Mucosa of descending colon (tissue), 3 donors: Measurements from ENCODE around the gene VMP1. TPM values are rescaled to one million over a fixed set of nuclear protein-coding genes. Genes with fewer than 3 reads are reported as not detected.

Source experiments
- ATAC-seq: fragments of 200-7000 bp; cut with Tn5 transposase; one replicate; pipeline ENCODE4 v1.9.1; 2020; ENCODE audit warnings: mild to moderate bottlenecking, moderate library complexity
- DNase-seq, 3 donors: peaks; one replicate each; pipeline ENCODE4 v3.0.0-alpha.2; 2020
- H3K36me3 ChIP-seq: fragments of 200-600 bp; one replicate; pipeline ENCODE4 v1.8.0; 2021; ENCODE audit warnings: low read depth, mild to moderate bottlenecking
- H3K4me1 ChIP-seq: fragments of 200-600 bp; one replicate; pipeline ENCODE4 v1.8.0; 2021; ENCODE audit warnings: low read depth, mild to moderate bottlenecking
- H3K4me3 ChIP-seq: fragments of 200-600 bp; one replicate; pipeline ENCODE4 v1.8.0; 2021; ENCODE audit warnings: mild to moderate bottlenecking
- H3K9me3 ChIP-seq: fragments of 200-600 bp; one replicate; pipeline ENCODE4 v1.8.0; 2021; ENCODE audit warnings: mild to moderate bottlenecking
- CTCF ChIP-seq: fragments of 200-600 bp; IDR thresholded peaks from one replicate; pipeline ENCODE4 v1.8.0; 2022; ENCODE audit warnings: antibody characterized with exemption, mild to moderate bottlenecking
- intact Hi-C, 2 donors: fragments of 100-400 bp; cut with DNase I in 1 of 2; cut with micrococcal nuclease in 1 of 2; formaldehyde crosslinking; loops; one replicate each; pipeline versions ENCODE4 v1.11.0 to v1.11.1; 2022; cut with DNase I, micrococcal nuclease
- total RNA-seq, 3 donors: library from RNA; stranded (reverse); fragmentation: NEBNext Ultra II Directional in 2 of 3; extraction: Animal tissue kit (Norgen Biotek cat#: 25700) in 2 of 3; gene quantifications; one replicate each; pipeline versions ENCODE4 v1.2.1 to v1.2.4, GENCODE V29; 2021 to 2023
- donor health status: DM: no; HTN: no; CAD: no; lungs with moderate emphysema.
- donor health status: DM: no; HTN: no; CAD: no.
- donor health status: DM: no; HTN: yes; CAD: no.

The VMP1 gene
- total RNA-seq, 3 donors from 2014 or later, result 257 to 361 (median 266) TPM

- ATAC-seq, result no peak
- intact Hi-C loops, result no loop called here
- H3K4me3 ChIP-seq, result no peak overlapping the region
- TF ChIP-seq CTCF, result no peak
- DNase-seq, result no peak
- no peaks in the 10 kb centered on the region for H3K36me3 ChIP-seq
- peaks cover 2% of the 10 kb centered on the region for H3K4me1 ChIP-seq
- H3K9me3 ChIP-seq, result no peaks in the 10 kb centered on the region
Observed at GRCh38 chr17:59764292-59764741, 56.9 kb downstream of the VMP1 start.

GRCh38 chr17:59765038-59765437, 57.6 kb downstream of the VMP1 start:
- Histone ChIP-seq H3K4me3 (no peak overlapping the region), H3K36me3 (no peaks in the 10 kb centered on the region), H3K4me1 (peaks cover 2% of the 10 kb centered on the region), H3K9me3 (no peaks in the 10 kb centered on the region)
- no peak for DNase-seq
- intact Hi-C loops, result no loop called here
- ATAC-seq, result no peak
- TF ChIP-seq CTCF, result no peak

GRCh38 chr17:59766491-59766890, 59.0 kb downstream of the VMP1 start:
- Histone ChIP-seq H3K36me3 (no peaks in the 10 kb centered on the region), H3K4me1 (peaks cover 2% of the 10 kb centered on the region), H3K4me3 (no peak overlapping the region), H3K9me3 (no peaks in the 10 kb centered on the region)
- DNase-seq, result no peak
- no peak for ATAC-seq
- no peak for TF ChIP-seq CTCF
- intact Hi-C loops, result no loop called here

GRCh38 chr17:59767176-59767575, 59.7 kb downstream of the VMP1 start:
- H3K4me1 ChIP-seq, result no peaks in the 10 kb centered on the region
- TF ChIP-seq CTCF, result no peak
- no peaks in the 10 kb centered on the region for H3K36me3 ChIP-seq
- intact Hi-C loops, result no loop called here
- no peaks in the 10 kb centered on the region for H3K9me3 ChIP-seq
- DNase-seq (no peak), ATAC-seq (no peak)
- no peak overlapping the region for H3K4me3 ChIP-seq

GRCh38 chr17:59769887-59770286, 62.4 kb downstream of the VMP1 start:
- no peaks in the 10 kb centered on the region for H3K9me3 ChIP-seq
- no peak overlapping the region for H3K4me3 ChIP-seq
- no peaks in the 10 kb centered on the region for H3K36me3 ChIP-seq
- no peak for ATAC-seq
- intact Hi-C loops, result no loop called here
- no peak for TF ChIP-seq CTCF
- no peak for DNase-seq
- H3K4me1 ChIP-seq, result no peaks in the 10 kb centered on the region

GRCh38 chr17:59771093-59771492, 63.6 kb downstream of the VMP1 start:
- H3K9me3 ChIP-seq, result no peaks in the 10 kb centered on the region
- TF ChIP-seq CTCF, result no peak
- intact Hi-C loops, result no loop called here

More at GRCh38 chr17:59771093-59771492, 63.6 kb downstream of the VMP1 start:
- no peak for ATAC-seq
- no peaks in the 10 kb centered on the region for H3K36me3 ChIP-seq
- no peak for DNase-seq
- no peaks in the 10 kb centered on the region for H3K4me1 ChIP-seq
- H3K4me3 ChIP-seq, result no peak overlapping the region
